BLaER1 treated with 17β-estradiol and CSF1 and Interleukin-3, amounts not matched to agents 10 nM and 100 nM (cell line): Measurements from ENCODE around the gene WBP1L.
A peak's percentile ranks its signal among the peaks of the same experiment; 100 is the strongest.

Experiments
- H3K27ac ChIP-seq, 11 experiments: shearing (Covaris generic); formaldehyde crosslinking; 2 replicates each; pipeline ENCODE4 v1.8.1; 2022
- H3K27me3 ChIP-seq, 11 experiments: shearing (Covaris generic); formaldehyde crosslinking; 2 replicates each; pipeline ENCODE4 v1.8.1; 2022
- H3K36me3 ChIP-seq, 11 experiments: shearing (Covaris generic); formaldehyde crosslinking; 2 replicates each; pipeline ENCODE4 v1.8.1; 2022
- H3K4me1 ChIP-seq, 10 experiments: shearing (Covaris generic); formaldehyde crosslinking; 2 replicates each; pipeline ENCODE4 v1.8.1; 2022
- H3K4me2 ChIP-seq, 11 experiments: shearing (Covaris generic); formaldehyde crosslinking; 2 replicates each; pipeline ENCODE4 v1.8.1; 2022
- H3K4me3 ChIP-seq, 10 experiments: shearing (Covaris generic); formaldehyde crosslinking; 2 replicates each; pipeline ENCODE4 v1.8.1; 2022
- H3K9ac ChIP-seq, 11 experiments: shearing (Covaris generic); formaldehyde crosslinking; 2 replicates each; pipeline ENCODE4 v1.8.1; 2022
- H3K9me3 ChIP-seq, 11 experiments: shearing (Covaris generic); formaldehyde crosslinking; replicated peaks in 1 of 11; 2 replicates each; pipeline ENCODE4 v1.8.1; 2022
- H4K20me1 ChIP-seq, 11 experiments: shearing (Covaris generic); formaldehyde crosslinking; 2 replicates each; pipeline ENCODE4 v1.8.1; 2022
- Cebpa-rat ChIP-seq, 11 experiments: shearing (Covaris generic); IDR thresholded peaks; 2 replicates each; pipeline ENCODE4 v1.8.1; 2022

Gene WBP1L

GRCh38 chr10:102781090-102781920 lies 37.6 kb downstream of the WBP1L start:
- Histone ChIP-seq H3K27ac (peak overlapping the region in 3 of 11 experiments; percentile 11 to 41 (median 12); a peak in 3 of 22 replicates), H4K20me1 (peaks cover 0 to 50% (median 11%) of the 10 kb centered on the region in 11 experiments; a peak in 7 of 22 replicates), H3K9ac (no peak overlapping the region; a peak in 1 of 22 replicates), H3K27me3 (no peaks in the 10 kb centered on the region), H3K4me3 (no peak overlapping the region), H3K9me3 (peaks cover 0 to 9% (median 0%) of the 10 kb centered on the region in 11 experiments; a peak in 3 of 22 replicates), H3K4me2 (peak overlapping the region in 5 of 11 experiments; percentile 16 to 97 (median 81); a peak in 10 of 22 replicates), H3K4me1 (peaks cover 32 to 100% (median 66%) of the 10 kb centered on the region in 10 experiments), H3K36me3 (peaks cover 14 to 39% (median 25%) of the 10 kb centered on the region in 11 experiments; a peak in 18 of 22 replicates)
- no peak for TF ChIP-seq Cebpa-rat (IDR thresholded peaks at IDR 0.05)

- no peaks in the 10 kb centered on the region for H3K27me3 ChIP-seq
- no peak overlapping the region for H3K4me3 ChIP-seq
- peaks cover 29 to 100% (median 66%) of the 10 kb centered on the region in 10 experiments for H3K4me1 ChIP-seq
- peaks cover 0 to 54% (median 11%) of the 10 kb centered on the region in 11 experiments; a peak in 7 of 22 replicates for H4K20me1 ChIP-seq
- peak overlapping the region in 5 of 11 experiments; percentile 44 to 97 (median 81); a peak in 9 of 22 replicates for H3K4me2 ChIP-seq
- H3K27ac ChIP-seq = peak overlapping the region in 3 of 11 experiments; percentile 82 to 87 (median 85); a peak in 4 of 22 replicates
- H3K36me3 ChIP-seq = peaks cover 14 to 39% (median 25%) of the 10 kb centered on the region in 11 experiments; a peak in 18 of 22 replicates
- H3K9ac ChIP-seq = 0 out of 22 replicates have a peak overlapping the region, but pooled peaks of 1 of the 11 experiments have one; percentile 45
- peaks cover 0 to 9% (median 0%) of the 10 kb centered on the region in 11 experiments; a peak in 3 of 22 replicates for H3K9me3 ChIP-seq
- no peak for TF ChIP-seq Cebpa-rat (IDR thresholded peaks at IDR 0.05)
Measured at GRCh38 chr10:102781921-102782557, 38.3 kb downstream of the WBP1L start.

- Histone ChIP-seq H3K4me3 (no peak overlapping the region), H3K9ac (peak overlapping the region in 3 of 11 experiments; percentile 14 to 45 (median 32); a peak in 3 of 22 replicates), H3K27ac (peak overlapping the region in 7 of 11 experiments; percentile 17 to 87 (median 30); a peak in 9 of 22 replicates), H3K36me3 (peaks cover 14 to 37% (median 25%) of the 10 kb centered on the region in 11 experiments; a peak in 18 of 22 replicates), H3K9me3 (peaks cover 0 to 9% (median 0%) of the 10 kb centered on the region in 11 experiments; a peak in 3 of 22 replicates), H3K4me2 (peak overlapping the region in 7 of 11 experiments; percentile 10 to 97 (median 46); a peak in 13 of 22 replicates), H3K4me1 (peaks cover 20 to 100% (median 64%) of the 10 kb centered on the region in 10 experiments), H3K27me3 (no peaks in the 10 kb centered on the region), H4K20me1 (peaks cover 0 to 54% (median 11%) of the 10 kb centered on the region in 11 experiments; a peak in 7 of 22 replicates)
- no peak for TF ChIP-seq Cebpa-rat (IDR thresholded peaks at IDR 0.05)
Measured at GRCh38 chr10:102782673-102783551, 39.2 kb downstream of the WBP1L start.

GRCh38 chr10:102783568-102783967 lies 39.8 kb downstream of the WBP1L start:
- no peak for TF ChIP-seq Cebpa-rat (IDR thresholded peaks at IDR 0.05)
- Histone ChIP-seq H4K20me1 (peaks cover 0 to 54% (median 11%) of the 10 kb centered on the region in 11 experiments; a peak in 7 of 22 replicates), H3K9me3 (peaks cover 0 to 9% (median 0%) of the 10 kb centered on the region in 11 experiments; a peak in 3 of 22 replicates), H3K27me3 (no peaks in the 10 kb centered on the region), H3K27ac (peak overlapping the region in 6 of 11 experiments; percentile 17 to 87 (median 55); a peak in 9 of 22 replicates), H3K4me2 (peak overlapping the region in 6 of 11 experiments; percentile 33 to 97 (median 64); a peak in 12 of 22 replicates), H3K4me1 (peaks cover 17 to 100% (median 60%) of the 10 kb centered on the region in 10 experiments), H3K36me3 (peaks cover 14 to 37% (median 25%) of the 10 kb centered on the region in 11 experiments; a peak in 18 of 22 replicates), H3K9ac (peak overlapping the region in 3 of 11 experiments; percentile 14 to 45 (median 32); a peak in 2 of 22 replicates), H3K4me3 (no peak overlapping the region)

- H3K36me3 ChIP-seq = peaks cover 10 to 45% (median 31%) of the 10 kb centered on the region in 11 experiments; a peak in 16 of 22 replicates
- peaks cover 0 to 27% (median 12%) of the 10 kb centered on the region in 11 experiments; a peak in 19 of 22 replicates for H3K9me3 ChIP-seq
- H4K20me1 ChIP-seq = peaks cover 0 to 49% (median 7%) of the 10 kb centered on the region in 11 experiments; a peak in 7 of 22 replicates
- peak overlapping the region; percentile 33 to 97 (median 81) for H3K4me2 ChIP-seq
- no peaks in the 10 kb centered on the region for H3K27me3 ChIP-seq
- H3K4me1 ChIP-seq = peaks cover 17 to 93% (median 57%) of the 10 kb centered on the region in 10 experiments
- peak overlapping the region in 9 of 11 experiments; percentile 49 to 87 (median 61); a peak in 19 of 22 replicates for H3K27ac ChIP-seq
- H3K4me3 ChIP-seq = peak overlapping the region in 7 of 10 experiments; percentile 10 to 56 (median 28); a peak in 11 of 20 replicates
- peak in 5 of 11 experiments; percentile 23 to 73 (median 65); a peak in 6 of 22 replicates for TF ChIP-seq Cebpa-rat (IDR thresholded peaks at IDR 0.05)
- peak overlapping the region in 6 of 11 experiments; percentile 17 to 74 (median 60); a peak in 10 of 22 replicates for H3K9ac ChIP-seq
Measured at GRCh38 chr10:102785818-102786217, 42.1 kb downstream of the WBP1L start.

- peak overlapping the region in 2 of 11 experiments; percentile 7 to 11; a peak in 1 of 22 replicates for H3K27ac ChIP-seq
- H3K4me3 ChIP-seq = no peak overlapping the region
- peaks cover 0 to 22% (median 0%) of the 10 kb centered on the region in 11 experiments; a peak in 3 of 22 replicates for H4K20me1 ChIP-seq
- H3K4me1 ChIP-seq = peaks cover 24 to 92% (median 34%) of the 10 kb centered on the region in 10 experiments
- peak overlapping the region in 1 of 11 experiments; percentile 15; a peak in 1 of 22 replicates for H3K9ac ChIP-seq
- peaks cover 0 to 19% (median 12%) of the 10 kb centered on the region in 11 experiments; a peak in 19 of 22 replicates for H3K9me3 ChIP-seq
- peaks cover 4 to 55% (median 20%) of the 10 kb centered on the region in 11 experiments; a peak in 14 of 22 replicates for H3K36me3 ChIP-seq
- H3K27me3 ChIP-seq = no peaks in the 10 kb centered on the region
- peak overlapping the region in 2 of 11 experiments; percentile 77 to 92; a peak in 5 of 22 replicates for H3K4me2 ChIP-seq
- TF ChIP-seq Cebpa-rat (IDR thresholded peaks at IDR 0.05) = no peak
Measured at GRCh38 chr10:102791754-102792395, 48.1 kb downstream of the WBP1L start.
